ENCODE results near the gene PLEKHH2.
A peak's percentile ranks its signal among the peaks of the same experiment; 100 is the strongest.
"Not testable (repeated sequence)": the region's sequence is repeated elsewhere in the genome, so short reads cannot be mapped to it uniquely, and the experiment has no call there.

Gene PLEKHH2

DNA sequence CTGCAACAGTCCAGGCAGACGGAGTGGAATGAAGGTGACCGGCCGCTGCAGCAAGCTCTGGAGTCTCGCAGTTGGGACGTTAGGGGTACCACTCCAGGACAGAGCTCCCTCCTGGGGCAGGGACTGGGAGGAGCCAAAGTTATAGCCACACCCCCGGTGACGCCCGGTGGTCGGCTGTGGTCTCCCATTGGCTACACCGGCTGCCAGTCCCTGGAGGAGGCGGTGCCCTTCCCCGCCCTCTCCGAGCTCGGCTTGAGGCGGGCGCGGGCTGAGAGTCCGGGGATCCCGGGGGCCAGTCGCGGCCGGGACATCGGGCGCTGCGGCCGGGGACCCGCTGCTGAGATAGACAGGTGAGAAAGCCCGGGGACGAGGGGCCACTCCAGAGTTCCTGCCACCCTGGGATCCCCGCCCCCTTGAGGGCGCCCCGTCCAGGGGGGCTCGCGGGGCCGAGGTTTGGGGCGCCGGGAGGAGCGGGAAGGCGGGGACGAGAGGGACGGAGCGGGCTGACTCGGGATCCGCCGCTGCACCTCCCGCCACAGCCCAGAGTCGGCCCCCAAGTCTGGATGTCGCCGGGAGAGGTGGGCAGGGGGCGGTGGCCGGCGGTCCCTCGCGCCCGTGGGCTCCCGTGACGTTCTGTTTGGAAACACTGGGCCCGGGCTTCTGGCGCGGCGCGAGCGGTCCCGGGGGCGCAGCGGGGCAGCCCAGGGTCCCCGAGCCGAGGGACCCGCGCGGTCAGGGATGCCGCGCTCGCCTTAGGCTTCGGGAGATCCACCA is at the start of gene PLEKHH2:
Gene PLEKHH2, plus strand, starts transcription at position 231 of the 774 bp plus-strand sequence. CDS start 7,414 bp downstream, outside the sequence.
- Mint-ChIP-seq H3K27me3 (ENCODE audit: low read depth) (peaks cover 25% of the 10 kb centered on the region), H3K4me1 (ENCODE audit: low read depth) (peaks cover 19% of the 10 kb centered on the region), H3K4me3 (peak within 1 kb of the TSS; percentile 94), H3K36me3 (ENCODE audit: low read depth) (peaks cover 1% of the 10 kb centered on the region), H3K27ac (peak within 1 kb of the TSS; percentile 82), H3K9me3 (peaks cover 5% of the 10 kb centered on the region)
- DNase-seq (ENCODE audit: low spot score) = peak; percentile 89

DNA sequence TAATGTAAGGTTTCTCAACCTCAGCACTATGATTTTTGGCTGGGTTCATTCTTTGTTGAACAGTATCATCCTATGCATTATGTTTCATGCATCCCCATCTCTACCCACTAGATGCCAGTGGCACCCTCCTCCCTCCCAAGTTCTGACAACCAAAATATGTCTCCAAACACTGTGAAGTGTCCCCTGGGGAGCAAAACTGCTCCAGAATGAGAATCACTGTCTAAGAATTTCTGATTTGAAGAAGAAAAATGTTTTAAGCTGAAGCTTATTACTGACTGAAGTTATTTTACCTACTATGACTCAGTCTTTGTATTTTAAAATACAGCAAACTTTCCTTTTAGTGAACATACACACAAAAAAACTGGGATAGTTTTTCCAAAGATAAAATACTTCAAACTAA is 44.6 kb upstream of the PLEKHH2 start:
- no peak overlapping the region for H3K27ac Mint-ChIP-seq
- H3K9me3 Mint-ChIP-seq = no peaks in the 10 kb centered on the region
- no peak overlapping the region for H3K4me3 Mint-ChIP-seq
- no peak for DNase-seq (ENCODE audit: low spot score)
- H3K27me3 Mint-ChIP-seq (ENCODE audit: low read depth) = no peaks in the 10 kb centered on the region
- H3K4me1 Mint-ChIP-seq (ENCODE audit: low read depth) = peaks cover 19% of the 10 kb centered on the region
- H3K36me3 Mint-ChIP-seq (ENCODE audit: low read depth) = peaks cover 25% of the 10 kb centered on the region

DNA sequence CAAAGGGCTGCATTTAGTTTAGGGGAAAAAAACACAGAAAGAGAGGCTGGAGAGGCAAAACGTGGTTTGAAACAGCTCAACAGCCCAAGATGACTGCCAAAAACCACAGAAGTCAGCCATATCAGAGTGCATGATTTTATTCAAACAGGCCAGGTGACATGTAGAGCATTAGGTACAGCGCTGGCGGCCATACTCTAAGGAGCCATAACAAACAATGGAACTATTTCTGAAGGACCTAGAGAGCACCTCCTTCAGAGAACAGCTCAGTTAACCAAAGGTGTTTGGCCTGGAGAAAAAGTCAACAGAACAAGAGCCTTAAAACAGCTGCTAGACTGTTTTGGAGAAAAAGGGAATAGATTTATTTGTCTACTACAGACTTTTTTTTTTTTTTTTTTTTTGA is 43.8 kb upstream of the PLEKHH2 start:
- Mint-ChIP-seq H3K36me3 (ENCODE audit: low read depth) (peaks cover 21% of the 10 kb centered on the region), H3K4me1 (ENCODE audit: low read depth) (peaks cover 19% of the 10 kb centered on the region), H3K9me3 (no peaks in the 10 kb centered on the region), H3K27me3 (ENCODE audit: low read depth) (no peaks in the 10 kb centered on the region), H3K27ac (no peak overlapping the region), H3K4me3 (no peak overlapping the region)
- DNase-seq (ENCODE audit: low spot score) = no peak

DNA sequence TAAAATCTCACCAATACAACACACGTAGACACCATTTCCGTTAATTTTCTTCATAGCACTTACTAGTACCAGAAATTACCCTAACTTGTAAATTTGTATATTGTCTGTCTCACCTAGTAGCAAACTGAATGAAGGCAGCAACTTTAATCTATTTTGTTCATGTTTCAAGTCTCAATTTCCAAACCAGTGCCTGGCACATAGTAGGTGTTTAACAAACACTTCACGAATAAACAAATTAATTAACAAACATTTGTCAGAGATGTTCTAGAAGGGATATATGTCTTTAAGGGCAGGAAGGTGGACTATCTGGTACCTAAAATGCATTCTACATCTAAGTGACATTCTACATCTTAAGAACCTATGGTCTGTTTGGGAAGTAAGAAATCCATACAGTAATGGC is 42.2 kb upstream of the PLEKHH2 start:
- H3K9me3 Mint-ChIP-seq = no peaks in the 10 kb centered on the region
- no peak for DNase-seq (ENCODE audit: low spot score)
- H3K4me1 Mint-ChIP-seq (ENCODE audit: low read depth) = peaks cover 19% of the 10 kb centered on the region
- peaks cover 12% of the 10 kb centered on the region for H3K36me3 Mint-ChIP-seq (ENCODE audit: low read depth)
- H3K27ac Mint-ChIP-seq = peak overlapping the region; percentile 99
- H3K4me3 Mint-ChIP-seq = peak overlapping the region; percentile 97
- H3K27me3 Mint-ChIP-seq (ENCODE audit: low read depth) = no peaks in the 10 kb centered on the region

DNA sequence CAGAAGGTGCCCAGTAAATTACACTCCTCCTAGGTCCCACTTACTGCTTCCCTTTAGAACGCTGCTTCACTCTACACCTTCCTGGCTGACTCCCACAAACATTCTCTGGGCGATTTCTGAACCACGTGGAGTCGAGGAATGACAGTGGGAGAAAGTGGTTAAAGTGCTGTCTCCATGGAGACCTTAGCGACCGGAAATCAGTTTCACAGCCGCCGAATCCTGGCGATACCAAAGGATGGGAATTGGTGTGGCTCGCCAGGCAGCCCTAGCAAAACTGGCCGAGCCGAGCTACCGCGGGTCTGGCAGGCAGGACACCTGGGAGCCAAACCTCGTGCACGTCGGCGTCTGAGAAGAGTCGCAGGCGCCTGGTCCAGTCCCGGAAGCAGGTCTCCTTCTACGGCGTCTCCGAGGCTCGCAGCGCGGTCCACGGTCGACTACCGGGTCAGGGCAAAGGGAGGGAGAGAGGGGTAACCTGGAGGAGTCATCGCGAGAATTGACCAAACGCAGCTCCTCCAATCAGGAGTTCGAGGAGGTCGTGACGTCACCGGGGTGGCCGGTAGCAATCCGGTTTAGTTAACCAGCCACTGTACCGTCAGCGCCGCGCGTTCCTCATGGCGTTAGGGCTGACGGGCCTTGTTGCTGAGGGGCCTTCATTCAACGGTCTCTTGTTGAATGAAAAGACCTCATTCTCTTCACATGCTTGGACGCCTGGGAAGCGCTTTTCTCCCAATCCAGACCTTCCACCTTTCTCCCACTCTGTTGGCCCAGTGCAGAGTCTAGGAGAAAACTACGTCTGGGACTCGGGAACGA is 41.3 kb upstream of the PLEKHH2 start, which contains the start of gene THADA:
Gene THADA, minus strand, starts transcription at position 436 of the 810 bp plus-strand sequence. CDS start 3,646 bp downstream, outside the sequence.
- peak within 1 kb of the TSS; percentile 97 for H3K4me3 Mint-ChIP-seq
- DNase-seq (ENCODE audit: low spot score) = peak; percentile 98
- no peaks in the 10 kb centered on the region for H3K27me3 Mint-ChIP-seq (ENCODE audit: low read depth)
- no peaks in the 10 kb centered on the region for H3K9me3 Mint-ChIP-seq
- H3K4me1 Mint-ChIP-seq (ENCODE audit: low read depth) = peaks cover 19% of the 10 kb centered on the region
- H3K36me3 Mint-ChIP-seq (ENCODE audit: low read depth) = peaks cover 6% of the 10 kb centered on the region
- H3K27ac Mint-ChIP-seq = peak within 1 kb of the TSS; percentile 99

DNA sequence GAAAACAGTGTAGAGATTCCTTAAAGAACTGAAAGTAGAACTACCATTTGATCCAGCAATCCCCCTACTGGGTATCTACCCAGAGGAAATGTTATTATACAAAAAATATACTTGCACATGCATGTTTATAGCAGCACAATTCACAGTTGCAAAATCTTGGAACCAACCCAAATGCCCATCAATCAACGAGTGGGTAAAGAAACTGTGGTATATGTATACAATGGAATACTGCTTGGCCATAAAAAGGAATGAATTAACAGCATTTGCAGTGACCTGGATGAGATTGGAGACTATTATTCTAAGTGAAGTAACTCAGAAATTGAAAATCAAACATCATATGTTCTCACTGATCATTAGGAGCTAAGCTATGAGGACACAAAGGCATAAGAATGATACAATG is 36.5 kb upstream of the PLEKHH2 start:
- not testable (repeated sequence) for H3K36me3 Mint-ChIP-seq (ENCODE audit: low read depth); DNase-seq (ENCODE audit: low spot score); H3K27ac Mint-ChIP-seq; H3K27me3 Mint-ChIP-seq (ENCODE audit: low read depth); H3K9me3 Mint-ChIP-seq; H3K4me3 Mint-ChIP-seq
- H3K4me1 Mint-ChIP-seq (ENCODE audit: low read depth) = peaks cover 15% of the 10 kb centered on the region

DNA sequence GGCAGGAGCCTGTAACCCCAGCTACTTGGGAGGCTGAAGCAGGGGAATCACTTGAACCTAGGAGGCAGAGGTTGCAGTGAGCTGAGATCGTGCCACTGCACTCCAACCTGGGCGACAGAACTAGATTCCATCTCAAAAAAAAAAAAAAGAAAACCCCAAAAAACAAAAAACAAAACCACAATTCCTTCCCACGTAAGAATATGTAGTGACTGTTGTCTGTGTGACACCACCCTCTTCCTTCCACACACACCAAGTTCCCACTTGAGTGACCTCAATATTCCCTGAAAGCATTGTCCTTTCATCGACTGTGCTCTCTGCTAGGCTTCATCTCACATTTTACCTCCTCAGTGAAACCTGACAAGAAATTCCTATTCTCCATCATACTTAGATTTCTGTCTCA is 32.4 kb upstream of the PLEKHH2 start:
- H3K27ac Mint-ChIP-seq = peak overlapping the region; percentile 28
- H3K4me1 Mint-ChIP-seq (ENCODE audit: low read depth) = peaks cover 10% of the 10 kb centered on the region
- DNase-seq (ENCODE audit: low spot score) = no peak
- no peaks in the 10 kb centered on the region for H3K36me3 Mint-ChIP-seq (ENCODE audit: low read depth)
- no peaks in the 10 kb centered on the region for H3K27me3 Mint-ChIP-seq (ENCODE audit: low read depth)
- no peaks in the 10 kb centered on the region for H3K9me3 Mint-ChIP-seq
- peak overlapping the region; percentile 52 for H3K4me3 Mint-ChIP-seq

DNA sequence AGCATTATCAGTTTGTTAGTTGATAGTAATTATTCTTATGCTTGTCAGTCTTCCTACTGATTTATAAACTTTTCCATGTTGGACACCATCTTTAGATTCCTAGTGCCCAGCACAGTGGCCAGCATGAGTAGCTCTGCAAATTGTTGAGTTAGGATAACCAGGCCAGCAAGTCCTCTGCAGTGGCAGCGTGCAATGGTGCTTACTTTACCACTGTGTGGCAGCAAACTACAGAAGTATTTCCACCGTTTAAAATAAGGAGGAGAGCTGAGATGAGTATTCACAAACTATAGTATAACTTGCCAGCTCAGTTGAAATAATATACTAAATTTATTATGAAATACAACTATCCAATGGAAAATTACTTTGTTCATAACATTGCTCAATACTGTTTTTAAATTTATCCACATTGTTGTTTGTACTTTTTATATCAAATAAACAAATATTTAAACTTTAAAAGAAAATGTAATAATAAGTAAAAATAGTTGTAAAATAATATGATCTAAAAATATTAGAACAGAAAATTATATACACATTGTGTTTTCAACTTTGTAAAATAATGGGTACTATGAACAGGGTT is 31.9 kb upstream of the PLEKHH2 start:
- Mint-ChIP-seq H3K27ac (peak overlapping the region; percentile 9), H3K27me3 (ENCODE audit: low read depth) (no peaks in the 10 kb centered on the region), H3K9me3 (no peaks in the 10 kb centered on the region), H3K36me3 (ENCODE audit: low read depth) (no peaks in the 10 kb centered on the region), H3K4me1 (ENCODE audit: low read depth) (peaks cover 10% of the 10 kb centered on the region), H3K4me3 (peak overlapping the region; percentile 52)
- peak; percentile 38 for DNase-seq (ENCODE audit: low spot score)

DNA sequence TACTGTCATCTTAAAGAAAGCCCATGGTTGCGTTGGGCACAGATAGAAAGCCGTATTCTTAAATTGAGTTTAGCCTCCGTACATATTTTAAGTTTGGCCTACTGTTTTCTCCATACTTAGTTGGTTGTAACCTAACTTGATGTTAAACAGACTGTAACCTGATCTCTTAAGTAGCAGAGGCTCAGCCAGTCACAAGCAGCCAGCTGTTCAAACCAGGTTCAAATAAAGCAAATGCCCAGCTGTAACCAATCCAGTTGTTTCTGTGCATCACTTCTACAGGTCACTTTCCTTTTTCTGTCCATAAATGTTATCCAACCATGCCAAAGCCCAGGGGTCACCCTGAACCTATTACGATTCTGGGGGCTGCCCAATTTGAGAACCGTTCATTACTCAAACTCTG is 31.2 kb upstream of the PLEKHH2 start:
- Mint-ChIP-seq H3K4me3 (no peak overlapping the region), H3K4me1 (ENCODE audit: low read depth) (peaks cover 10% of the 10 kb centered on the region), H3K27ac (no peak overlapping the region), H3K27me3 (ENCODE audit: low read depth) (no peaks in the 10 kb centered on the region), H3K9me3 (no peaks in the 10 kb centered on the region), H3K36me3 (ENCODE audit: low read depth) (no peaks in the 10 kb centered on the region)
- DNase-seq (ENCODE audit: low spot score) = no peak

DNA sequence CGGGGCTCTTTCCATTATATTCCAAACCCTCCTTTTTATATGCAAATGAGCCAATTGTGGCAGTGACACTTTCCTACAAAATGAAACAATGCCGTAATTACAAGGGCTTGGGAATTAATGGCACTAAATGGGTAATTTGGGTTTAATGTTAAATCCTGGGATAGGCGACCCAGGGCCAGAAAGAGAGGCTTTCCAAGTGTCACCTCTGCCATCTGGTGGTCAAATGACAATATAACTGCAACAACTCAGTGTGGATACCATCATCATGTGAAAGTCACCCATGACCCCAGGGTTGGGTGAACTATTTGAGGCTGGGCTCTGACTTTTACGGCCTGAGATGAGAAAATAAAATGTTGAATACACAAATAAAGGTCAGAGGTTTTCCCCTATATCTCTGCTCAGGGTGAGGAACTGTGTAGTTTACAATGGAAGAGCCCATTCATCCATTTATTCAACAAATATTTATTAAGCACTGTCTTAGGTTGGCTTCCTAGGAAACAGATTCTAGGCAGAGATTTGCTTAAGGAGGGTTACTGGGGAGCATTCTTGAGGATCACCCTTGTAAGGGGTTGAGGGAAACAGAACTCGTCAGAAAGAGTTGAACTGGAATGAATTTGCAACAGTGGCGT is 27.7 kb upstream of the PLEKHH2 start:
- no peaks in the 10 kb centered on the region for H3K27me3 Mint-ChIP-seq (ENCODE audit: low read depth)
- DNase-seq (ENCODE audit: low spot score) = peak; percentile 19
- H3K4me1 Mint-ChIP-seq (ENCODE audit: low read depth) = peaks cover 6% of the 10 kb centered on the region
- H3K9me3 Mint-ChIP-seq = no peaks in the 10 kb centered on the region
- no peak overlapping the region for H3K27ac Mint-ChIP-seq
- no peaks in the 10 kb centered on the region for H3K36me3 Mint-ChIP-seq (ENCODE audit: low read depth)
- no peak overlapping the region for H3K4me3 Mint-ChIP-seq

DNA sequence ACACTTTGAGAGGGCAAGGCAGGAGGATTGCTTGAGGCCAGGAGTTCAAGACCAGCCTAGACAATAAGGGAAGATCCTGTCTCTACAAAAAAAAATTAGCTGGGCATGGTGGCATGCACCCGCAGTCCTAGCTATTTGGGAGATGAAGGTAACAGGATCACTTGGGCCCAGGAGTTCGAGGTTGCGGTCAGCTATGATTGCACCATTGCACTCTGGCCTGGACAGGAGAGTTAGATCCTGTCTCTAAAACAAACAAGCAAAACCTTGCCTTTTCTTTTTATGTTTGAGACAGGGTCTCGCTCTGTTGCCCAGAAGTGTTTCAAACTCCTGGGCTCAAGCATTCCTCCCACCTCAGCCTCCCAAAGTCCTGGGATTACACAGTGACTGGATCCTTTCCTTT is 26.7 kb upstream of the PLEKHH2 start:
- H3K4me3 Mint-ChIP-seq = no peak overlapping the region
- no peaks in the 10 kb centered on the region for H3K9me3 Mint-ChIP-seq
- no peaks in the 10 kb centered on the region for H3K27me3 Mint-ChIP-seq (ENCODE audit: low read depth)
- H3K4me1 Mint-ChIP-seq (ENCODE audit: low read depth) = peaks cover 2% of the 10 kb centered on the region
- no peaks in the 10 kb centered on the region for H3K36me3 Mint-ChIP-seq (ENCODE audit: low read depth)
- no peak for DNase-seq (ENCODE audit: low spot score)
- H3K27ac Mint-ChIP-seq = no peak overlapping the region

DNA sequence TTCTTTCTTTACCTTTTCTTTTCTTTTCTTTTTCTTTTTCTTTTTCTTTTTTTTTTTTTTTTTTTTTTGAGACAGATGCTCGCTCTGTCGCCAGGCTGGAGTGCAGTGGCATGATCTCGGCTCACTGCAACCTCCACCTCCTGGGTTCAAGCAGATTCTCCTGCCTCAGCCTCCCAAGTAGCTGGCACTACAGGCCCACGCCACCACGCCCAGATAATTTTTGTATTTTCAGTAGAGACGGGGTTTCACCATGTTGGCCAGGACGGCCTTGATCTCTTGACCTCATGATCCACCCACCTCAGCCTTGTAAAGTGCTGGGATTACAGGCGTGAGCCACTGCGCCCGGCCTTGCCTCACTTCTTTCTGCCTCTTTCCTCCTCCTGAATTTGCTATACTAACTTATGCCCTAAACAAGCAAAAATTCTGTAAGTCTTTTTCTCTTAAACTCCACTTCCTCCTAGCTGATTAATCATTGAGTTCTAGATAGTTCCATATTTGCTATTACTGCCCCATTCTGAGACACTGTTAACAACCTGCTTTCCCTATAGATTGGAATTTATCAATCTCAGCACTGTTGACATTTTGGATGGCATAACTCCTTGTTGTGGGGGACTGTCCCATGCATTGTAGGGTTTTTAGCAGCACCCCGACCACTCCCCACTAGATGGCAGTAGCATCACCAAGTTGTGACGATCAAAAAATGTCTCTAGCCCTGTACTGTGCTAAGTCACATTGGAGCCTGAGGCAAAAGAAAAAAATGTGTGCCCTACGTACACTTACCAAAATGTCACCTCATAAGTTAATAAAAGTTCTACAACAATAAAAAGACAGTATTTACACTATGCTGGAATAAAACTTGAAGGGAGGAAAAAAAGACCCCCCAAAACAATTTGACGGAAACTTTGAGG is 24.8 kb upstream of the PLEKHH2 start:
- peaks cover 2% of the 10 kb centered on the region for H3K4me1 Mint-ChIP-seq (ENCODE audit: low read depth)
- H3K36me3 Mint-ChIP-seq (ENCODE audit: low read depth) = no peaks in the 10 kb centered on the region
- H3K9me3 Mint-ChIP-seq = no peaks in the 10 kb centered on the region
- no peaks in the 10 kb centered on the region for H3K27me3 Mint-ChIP-seq (ENCODE audit: low read depth)
- DNase-seq (ENCODE audit: low spot score) = peak; percentile 69
- no peak overlapping the region for H3K27ac Mint-ChIP-seq
- H3K4me3 Mint-ChIP-seq = no peak overlapping the region

DNA sequence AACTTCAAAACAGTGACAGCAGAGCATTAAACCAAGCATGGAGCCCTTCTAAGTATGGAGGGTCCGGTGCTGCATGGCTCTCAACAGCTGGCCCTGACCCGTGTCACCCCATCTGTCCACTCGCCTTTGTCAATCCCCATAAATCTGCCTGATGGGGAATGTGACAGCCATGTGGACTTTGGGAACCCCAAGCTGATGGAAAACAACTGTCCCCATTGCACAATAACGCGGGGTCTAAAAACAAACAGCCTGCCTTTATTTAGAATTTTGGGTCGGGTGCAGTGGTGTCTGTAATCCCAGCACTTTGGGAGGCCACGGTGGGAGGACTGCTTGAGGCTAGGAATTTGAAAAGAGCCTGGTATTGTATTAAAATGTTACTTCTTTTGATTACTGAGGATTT is 24.1 kb upstream of the PLEKHH2 start:
- Mint-ChIP-seq H3K27ac (no peak overlapping the region), H3K9me3 (no peaks in the 10 kb centered on the region), H3K27me3 (ENCODE audit: low read depth) (no peaks in the 10 kb centered on the region), H3K36me3 (ENCODE audit: low read depth) (no peaks in the 10 kb centered on the region), H3K4me1 (ENCODE audit: low read depth) (peaks cover 2% of the 10 kb centered on the region), H3K4me3 (no peak overlapping the region)
- DNase-seq (ENCODE audit: low spot score) = no peak
